MM.1S (cell line): Measurements from ENCODE around the gene H1-8.

Source experiments
- DNase-seq: peaks from one replicate; pipeline ENCODE4 v3.0.0-alpha.2; 2015
- H2AFZ ChIP-seq: fragments of 300-600 bp; sonication (generic); 2 replicates; pipeline ENCODE4 v1.6.0; 2016; ENCODE audit warnings: antibody characterized with exemption, low read length
- H3F3A ChIP-seq: fragments of 300-600 bp; sonication (generic); 2 replicates; pipeline ENCODE4 v1.6.1; 2016; ENCODE audit warnings: mild to moderate bottlenecking, antibody characterized with exemption, low read length, moderate library complexity, mixed read lengths; ENCODE audit not compliant: insufficient read depth
- H3K27ac ChIP-seq: fragments of 300-600 bp; sonication (generic); 2 replicates; pipeline ENCODE4 v1.5.1; 2016; ENCODE audit warnings: mild to moderate bottlenecking, low read length
- H3K27me3 ChIP-seq: fragments of 300-600 bp; sonication (generic); replicated peaks from 2 replicates; pipeline ENCODE4 v1.6.0; 2016; ENCODE audit warnings: low read length; ENCODE audit not compliant: insufficient read depth
- H3K36me3 ChIP-seq: fragments of 300-600 bp; sonication (generic); replicated peaks from 2 replicates; pipeline ENCODE4 v1.6.1; 2016; ENCODE audit warnings: mild to moderate bottlenecking, low read length, mixed read lengths; ENCODE audit not compliant: insufficient read depth
- H3K4me1 ChIP-seq: fragments of 300-600 bp; sonication (generic); 2 replicates; pipeline ENCODE4 v1.6.1; 2016; ENCODE audit warnings: low read length, mixed read lengths
- H3K4me2 ChIP-seq: fragments of 300-600 bp; sonication (generic); 2 replicates; pipeline ENCODE4 v1.6.0; 2016; ENCODE audit warnings: low read depth, low read length
- H3K4me3 ChIP-seq: fragments of 300-600 bp; sonication (generic); 2 replicates; pipeline ENCODE4 v1.5.1; 2016; ENCODE audit warnings: low read length, mixed read lengths
- H3K79me2 ChIP-seq: fragments of 300-600 bp; sonication (generic); 2 replicates; pipeline ENCODE4 v1.6.1; 2016; ENCODE audit warnings: mixed run types, low read length, mixed read lengths
- H3K9ac ChIP-seq: fragments of 300-600 bp; sonication (generic); 2 replicates; pipeline ENCODE4 v1.6.1; 2016; ENCODE audit warnings: low read length, mixed read lengths
- H3K9me2 ChIP-seq: fragments of 300-600 bp; sonication (generic); replicated peaks from 2 replicates; pipeline ENCODE4 v1.6.1; 2016; ENCODE audit warnings: mild to moderate bottlenecking, low read length, mixed read lengths; ENCODE audit not compliant: insufficient read depth
- H3K9me3 ChIP-seq: fragments of 300-600 bp; sonication (generic); replicated peaks from 2 replicates; pipeline ENCODE4 v1.6.1; 2016; ENCODE audit warnings: mild to moderate bottlenecking, low read length, mixed read lengths; ENCODE audit not compliant: insufficient read depth
- H4K20me1 ChIP-seq: fragments of 300-600 bp; sonication (generic); 2 replicates; pipeline ENCODE4 v1.6.1; 2016; ENCODE audit warnings: mild to moderate bottlenecking, low read length, moderate library complexity, mixed read lengths; ENCODE audit not compliant: insufficient read depth
- EZH2 ChIP-seq: fragments of 300-600 bp; sonication (generic); optimal IDR thresholded peaks from 2 replicates; pipeline ENCODE3; 2017; ENCODE audit warnings: low read depth, mild to moderate bottlenecking, antibody characterized with exemption, low read length, mixed read lengths
- EZH2phosphoT487 ChIP-seq: fragments of 300-600 bp; sonication (generic); IDR thresholded peaks from 2 replicates; pipeline ENCODE4 v1.6.1; 2018; ENCODE audit warnings: antibody characterized with exemption, low read length
- TF ChIP-seq, protein P1 (sequence below): fragments of 300-600 bp; sonication (generic); IDR thresholded peaks from 2 replicates; pipeline ENCODE4 v1.5.1; 2016; ENCODE audit warnings: antibody characterized with exemption, low read length, mixed read lengths

H1-8 gene

DNA sequence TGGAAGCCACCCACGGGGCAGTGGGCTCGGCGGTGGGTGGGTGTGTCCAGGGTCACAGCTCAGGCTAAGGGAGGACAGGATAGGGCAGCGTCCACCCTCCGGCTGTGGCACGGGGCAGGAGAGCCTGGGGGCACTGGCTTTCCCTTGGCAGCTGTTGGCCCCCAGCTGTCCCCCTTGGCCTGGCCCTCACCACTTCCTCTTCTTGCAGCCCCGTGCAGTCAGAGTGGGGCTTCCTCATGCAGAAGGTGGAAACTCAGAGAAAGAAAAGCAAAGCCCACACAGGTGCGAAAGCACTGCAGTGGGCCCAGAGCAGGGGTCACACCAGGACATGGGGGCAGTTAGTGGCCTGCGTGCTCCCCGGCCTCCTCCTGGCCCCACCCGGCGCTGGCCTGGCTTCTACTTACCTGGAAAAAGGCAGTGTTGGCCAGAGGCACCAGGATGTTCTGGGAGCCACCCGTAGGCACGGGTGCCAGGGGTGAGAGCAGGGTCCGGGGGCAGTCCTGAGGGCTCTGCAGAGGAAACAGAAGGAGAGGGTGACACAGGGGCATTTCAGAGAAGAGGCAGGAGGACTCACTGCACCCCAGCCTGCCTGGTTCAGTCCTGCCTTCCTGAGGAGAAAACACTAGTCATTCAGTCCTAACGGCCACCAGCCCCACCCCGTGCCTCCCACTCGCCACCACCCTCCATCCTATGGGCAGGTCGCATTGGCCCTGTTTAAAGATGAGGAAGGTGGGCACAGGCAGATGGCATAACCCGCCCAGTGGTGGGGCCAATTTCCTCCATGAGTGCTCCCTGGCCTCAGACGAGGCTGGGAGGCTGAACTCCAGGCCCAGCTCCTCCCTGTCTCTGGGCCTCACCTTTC, 35.2 kb downstream of the H1-8 start:
- DNase-seq, result no peak
- no peak overlapping the region for H3K4me3 ChIP-seq
- H3K9ac ChIP-seq, result no peak overlapping the region
- H3K36me3 ChIP-seq, result no peaks in the 10 kb centered on the region
- no peaks in the 10 kb centered on the region for H3K9me2 ChIP-seq
- H3F3A ChIP-seq, result peaks cover 9% of the 10 kb centered on the region; the same call in 1 of the 2 replicates
- H3K4me2 ChIP-seq, result no peak overlapping the region
- H3K27ac ChIP-seq, result peak overlapping the region; percentile 86; the same call in 1 of the 2 replicates
- no peaks in the 10 kb centered on the region for H3K79me2 ChIP-seq
- peaks cover 23% of the 10 kb centered on the region for H3K4me1 ChIP-seq
- no peaks in the 10 kb centered on the region for H4K20me1 ChIP-seq
- no peaks in the 10 kb centered on the region for H3K9me3 ChIP-seq
- no peaks in the 10 kb centered on the region for H3K27me3 ChIP-seq
- TF ChIP-seq, protein P1, sequence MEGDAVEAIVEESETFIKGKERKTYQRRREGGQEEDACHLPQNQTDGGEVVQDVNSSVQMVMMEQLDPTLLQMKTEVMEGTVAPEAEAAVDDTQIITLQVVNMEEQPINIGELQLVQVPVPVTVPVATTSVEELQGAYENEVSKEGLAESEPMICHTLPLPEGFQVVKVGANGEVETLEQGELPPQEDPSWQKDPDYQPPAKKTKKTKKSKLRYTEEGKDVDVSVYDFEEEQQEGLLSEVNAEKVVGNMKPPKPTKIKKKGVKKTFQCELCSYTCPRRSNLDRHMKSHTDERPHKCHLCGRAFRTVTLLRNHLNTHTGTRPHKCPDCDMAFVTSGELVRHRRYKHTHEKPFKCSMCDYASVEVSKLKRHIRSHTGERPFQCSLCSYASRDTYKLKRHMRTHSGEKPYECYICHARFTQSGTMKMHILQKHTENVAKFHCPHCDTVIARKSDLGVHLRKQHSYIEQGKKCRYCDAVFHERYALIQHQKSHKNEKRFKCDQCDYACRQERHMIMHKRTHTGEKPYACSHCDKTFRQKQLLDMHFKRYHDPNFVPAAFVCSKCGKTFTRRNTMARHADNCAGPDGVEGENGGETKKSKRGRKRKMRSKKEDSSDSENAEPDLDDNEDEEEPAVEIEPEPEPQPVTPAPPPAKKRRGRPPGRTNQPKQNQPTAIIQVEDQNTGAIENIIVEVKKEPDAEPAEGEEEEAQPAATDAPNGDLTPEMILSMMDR, result no peak
- TF ChIP-seq EZH2, result no peak
- no peak for TF ChIP-seq EZH2phosphoT487
- H2AFZ ChIP-seq, result no peak overlapping the region

DNA sequence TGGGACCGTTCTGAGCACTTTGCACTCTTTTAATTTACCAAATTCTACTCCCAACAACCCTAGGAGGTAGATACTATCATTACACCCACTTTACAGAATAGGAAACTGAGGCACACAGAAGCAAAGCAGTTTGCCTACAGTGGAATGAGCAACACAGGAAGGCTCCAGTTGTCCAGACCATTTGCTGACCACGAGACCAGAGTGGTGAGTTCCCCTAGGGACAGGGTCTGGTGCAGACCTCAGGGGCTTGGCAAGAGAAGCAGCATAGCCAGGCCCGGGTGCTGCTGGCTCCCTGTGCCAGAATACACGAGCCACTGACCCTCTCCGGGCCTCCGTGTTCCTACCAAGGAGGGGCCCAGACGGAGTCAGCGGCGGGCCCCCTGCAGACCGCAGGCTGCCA, 37.0 kb downstream of the H1-8 start:
- Histone ChIP-seq H3K9me2 (no peaks in the 10 kb centered on the region), H3K36me3 (no peaks in the 10 kb centered on the region), H4K20me1 (no peaks in the 10 kb centered on the region), H3K9ac (no peak overlapping the region), H3K4me1 (peaks cover 23% of the 10 kb centered on the region), H3K27ac (no peak overlapping the region), H3K4me3 (no peak overlapping the region), H3K27me3 (no peaks in the 10 kb centered on the region), H3K9me3 (no peaks in the 10 kb centered on the region), H3F3A (peaks cover 9% of the 10 kb centered on the region; the same call in 1 of the 2 replicates), H3K79me2 (no peaks in the 10 kb centered on the region), H2AFZ (no peak overlapping the region), H3K4me2 (no peak overlapping the region)
- no peak for DNase-seq
- TF ChIP-seq EZH2 (no peak), EZH2phosphoT487 (no peak)
- TF ChIP-seq, protein P1, result no peak

DNA sequence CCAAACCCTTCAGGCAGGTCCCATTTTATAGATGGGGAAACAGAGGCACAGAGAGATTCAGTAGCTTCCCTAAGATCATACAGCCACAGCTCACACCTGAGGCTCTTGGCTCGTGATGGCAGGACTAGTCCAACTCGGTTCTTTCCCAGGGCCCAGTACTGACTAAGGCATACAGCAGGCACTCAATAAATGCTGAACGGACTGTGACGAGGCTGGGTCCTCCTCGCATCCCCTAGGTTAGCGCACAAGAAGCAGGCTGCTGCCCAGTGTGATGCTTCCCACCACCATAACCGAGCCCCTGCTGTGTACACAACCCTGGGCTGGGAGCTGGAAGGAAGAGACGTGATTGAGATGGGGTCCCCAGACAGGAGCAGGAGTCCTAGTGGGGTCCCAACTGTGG, 38.6 kb downstream of the H1-8 start:
- Histone ChIP-seq H3K4me1 (peaks cover 13% of the 10 kb centered on the region), H4K20me1 (no peaks in the 10 kb centered on the region), H3F3A (peaks cover 4% of the 10 kb centered on the region; the same call in 1 of the 2 replicates), H3K4me3 (no peak overlapping the region), H3K9me2 (no peaks in the 10 kb centered on the region), H3K9ac (no peak overlapping the region), H3K9me3 (no peaks in the 10 kb centered on the region), H3K27me3 (no peaks in the 10 kb centered on the region), H3K79me2 (no peaks in the 10 kb centered on the region), H3K36me3 (no peaks in the 10 kb centered on the region), H2AFZ (no peak overlapping the region), H3K4me2 (no peak overlapping the region), H3K27ac (no peak overlapping the region)
- no peak for DNase-seq
- TF ChIP-seq EZH2phosphoT487, result no peak
- TF ChIP-seq EZH2, result no peak
- TF ChIP-seq, protein P1, result no peak
